K562 (cell line): ENCODE data around the gene LUC7L. TPM values are rescaled to one million over a fixed set of nuclear protein-coding genes. Genes with fewer than 3 reads are reported as not detected.

Source experiments
- BRD4 ChIP-seq: fragments of 200-600 bp; sonication (generic); IDR thresholded peaks from 2 replicates; pipeline ENCODE4 v1.6.1; 2017; ENCODE audit warnings: inconsistent platforms
- CBFA2T3 ChIP-seq: fragments of 450-650 bp; IDR thresholded peaks from 2 replicates; pipeline ENCODE4 v1.6.1; 2017
- CEBPG ChIP-seq, 3 experiments: fragments of 200-800 bp in 1 of 3; sonication (Bioruptor generic) in 1 of 3; sonication (generic) in 1 of 3; formaldehyde crosslinking in 1 of 3; IDR thresholded peaks in 2 of 3; conservative IDR thresholded peaks in 1 of 3; 2 replicates each; pipeline versions ENCODE4 v1.6.1 to v1.8.0; 2016 to 2022; ENCODE audit warnings: missing compliant biosample characterization in 2 of 3, missing genetic modification characterization in 2 of 3, mild to moderate bottlenecking in 1 of 3, missing genetic modification reagents in 1 of 3
- CHCHD3 ChIP-seq: fragments of 250-450 bp; sonication (Bioruptor Pico); IDR thresholded peaks from 2 replicates; pipeline ENCODE4 v2.1.2; 2022; ENCODE audit warnings: mild to moderate bottlenecking
- CREB1 ChIP-seq, 2 experiments: sonication (generic) in 1 of 2; formaldehyde crosslinking in 1 of 2; IDR thresholded peaks; 2 replicates each; pipeline versions ENCODE4 v1.6.1 to v1.8.0; 2012 to 2022; ENCODE audit warnings: inconsistent platforms in 1 of 2, mild to moderate bottlenecking in 1 of 2, missing genetic modification reagents in 1 of 2, moderate library complexity in 1 of 2
- DPF2 ChIP-seq: fragments of 450-650 bp; IDR thresholded peaks from 2 replicates; pipeline ENCODE4 v1.6.1; 2016
- KLF1 ChIP-seq: fragments of 450-650 bp; IDR thresholded peaks from 2 replicates; pipeline ENCODE4 v1.6.1; 2016; ENCODE audit warnings: missing genetic modification characterization, missing compliant biosample characterization
- LEF1 ChIP-seq: fragments of 450-650 bp; IDR thresholded peaks from 2 replicates; pipeline ENCODE4 v1.6.1; 2016; ENCODE audit warnings: mild to moderate bottlenecking
- NR2C1 ChIP-seq, 2 experiments: fragments of 450-650 bp; IDR thresholded peaks; 2 replicates each; pipeline ENCODE4 v1.6.1; 2017; ENCODE audit warnings: mild to moderate bottlenecking in 2 of 2, antibody characterized with exemption in 1 of 2, inconsistent platforms in 1 of 2, missing compliant biosample characterization in 1 of 2, missing genetic modification characterization in 1 of 2
- RBM14 ChIP-seq: fragments of 200-400 bp; formaldehyde crosslinking; IDR thresholded peaks from 2 replicates; pipeline ENCODE4 v1.6.1; 2018; ENCODE audit warnings: low read depth, mild to moderate bottlenecking, low read length, moderate library complexity, borderline replicate concordance; ENCODE audit not compliant: insufficient read depth
- RCOR1 ChIP-seq, 2 experiments: IDR thresholded peaks; 2 replicates each; pipeline ENCODE4 v1.6.1; 2012; ENCODE audit warnings: low read depth in 2 of 2, low read length in 2 of 2, borderline replicate concordance in 1 of 2, improper control_type of control experiment in 1 of 2
- SAFB2 ChIP-seq: fragments of 200-400 bp; formaldehyde crosslinking; IDR thresholded peaks from 2 replicates; pipeline ENCODE4 v1.6.1; 2018; ENCODE audit warnings: borderline replicate concordance, low read length, low read depth, moderate library complexity; ENCODE audit not compliant: severe bottlenecking
- SMAD1 ChIP-seq: fragments of 150-350 bp; IDR thresholded peaks from 2 replicates; pipeline ENCODE4 v1.6.1; 2014; ENCODE audit warnings: low read length, low read depth; ENCODE audit not compliant: partially characterized antibody
- ZBTB11 ChIP-seq, 3 experiments: fragments of 200-800 bp in 1 of 3; fragments of 250-450 bp in 1 of 3; fragments of 450-650 bp in 1 of 3; sonication (Bioruptor Pico) in 1 of 3; sonication (Bioruptor generic) in 1 of 3; formaldehyde crosslinking in 1 of 3; IDR thresholded peaks; 2 replicates each; pipeline versions ENCODE4 v1.6.1 to v1.8.0; 2016 to 2022; ENCODE audit warnings: mild to moderate bottlenecking in 2 of 3, missing genetic modification characterization in 2 of 3, missing compliant biosample characterization in 1 of 3, moderate library complexity in 1 of 3
- ZC3H8 ChIP-seq: fragments of 450-650 bp; IDR thresholded peaks from 2 replicates; pipeline ENCODE4 v1.6.1; 2017
- ZFP91 ChIP-seq: sonication (generic); formaldehyde crosslinking; IDR thresholded peaks from 2 replicates; pipeline ENCODE4 v1.8.0; 2022; ENCODE audit warnings: mild to moderate bottlenecking, missing genetic modification reagents
- polyA plus RNA-seq, 8 experiments: library from polyadenylated mRNA; depleted of rRNA in 4 of 8; stranded (reverse) in 5 of 8; unstranded in 3 of 8; fragments of >200 nt; fragmentation: Nextera tagmentation in 2 of 8; fragmentation: Illumina TruSeq in 1 of 8; extraction: Ambion mirVana in 2 of 8; extraction: Trizol in 1 of 8; gene quantifications; 2 replicates each; pipeline versions ENCODE4 v1.2.1 to v1.2.3, GENCODE V29; 2011 to 2014; ENCODE audit warnings: inconsistent platforms in 1 of 8, missing spikeins in 1 of 8
- total RNA-seq, 7 experiments: library from RNA; depleted of rRNA in 6 of 7; stranded (reverse); fragments of >200 nt in 6 of 7; fragmentation: Illumina TruSeq in 2 of 7; extraction: Trizol in 2 of 7; gene quantifications; 2 replicates each; pipeline versions ENCODE4 v1.2.1 to v1.2.3, GENCODE V29; 2011 to 2021; ENCODE audit warnings: low replicate concordance in 1 of 7
- TF ChIP-seq, protein P1 (sequence below): fragments of 450-650 bp; IDR thresholded peaks from 2 replicates; pipeline ENCODE4 v1.6.1; 2016; ENCODE audit warnings: borderline replicate concordance
- TF ChIP-seq, protein P2 (sequence below): fragments of 250-450 bp; sonication (Bioruptor Pico); IDR thresholded peaks from 2 replicates; pipeline ENCODE4 v1.8.0; 2021; ENCODE audit warnings: moderate library complexity, mild to moderate bottlenecking, inconsistent platforms

LUC7L gene
- total and polyA plus RNA-seq, 9 of the 15 experiments (the other 6 are each of a cell fraction or from before 2014, with no cell fraction given), result 1.7 to 93.3 (median 59.5) TPM

- TF ChIP-seq CEBPG (CRISPR knock-in tag; IDR thresholded peaks at IDR 0.05) (peak; percentile 91), CEBPG (tag; conservative IDR thresholded peaks at IDR 0.05 in 1 of 2, IDR thresholded peaks at IDR 0.05 in 1 of 2) (peak; percentile 91 to 94), BRD4 (0 out of 2 replicates have a peak, but pooled peaks have one; percentile 51), ZBTB11 (CRISPR knock-in tag; IDR thresholded peaks at IDR 0.05) (peak in 1 of 3 experiments; percentile 46; a peak in 1 of 6 replicates), CBFA2T3 (peak; percentile 85), LEF1 (peak; percentile 36; the same call in 1 of the 2 replicates), RCOR1 (IDR thresholded peaks at IDR 0.05; ENCODE audit: borderline replicate concordance in 1 of 2, low read depth in 2 of 2, low read length in 2 of 2) (peak in 1 of 2 experiments; percentile 88; a peak in 2 of 4 replicates), CREB1 (IDR thresholded peaks at IDR 0.05) (peak; percentile 79), CREB1 (CRISPR knock-in tag; IDR thresholded peaks at IDR 0.05) (peak; percentile 60; the same call in 1 of the 2 replicates), SAFB2 (no peak), ZFP91 (CRISPR knock-in tag) (peak; percentile 45; the same call in 1 of the 2 replicates), NR2C1 (IDR thresholded peaks at IDR 0.05) (no peak), NR2C1 (tag; IDR thresholded peaks at IDR 0.05) (no peak), DPF2 (peak; percentile 76), SMAD1 (no peak), ZC3H8 (no peak), CHCHD3 (CRISPR knock-in tag) (no peak), RBM14 (no peak), KLF1 (tag) (peak; percentile 72; the same call in 1 of the 2 replicates)
- TF ChIP-seq, protein P1, sequence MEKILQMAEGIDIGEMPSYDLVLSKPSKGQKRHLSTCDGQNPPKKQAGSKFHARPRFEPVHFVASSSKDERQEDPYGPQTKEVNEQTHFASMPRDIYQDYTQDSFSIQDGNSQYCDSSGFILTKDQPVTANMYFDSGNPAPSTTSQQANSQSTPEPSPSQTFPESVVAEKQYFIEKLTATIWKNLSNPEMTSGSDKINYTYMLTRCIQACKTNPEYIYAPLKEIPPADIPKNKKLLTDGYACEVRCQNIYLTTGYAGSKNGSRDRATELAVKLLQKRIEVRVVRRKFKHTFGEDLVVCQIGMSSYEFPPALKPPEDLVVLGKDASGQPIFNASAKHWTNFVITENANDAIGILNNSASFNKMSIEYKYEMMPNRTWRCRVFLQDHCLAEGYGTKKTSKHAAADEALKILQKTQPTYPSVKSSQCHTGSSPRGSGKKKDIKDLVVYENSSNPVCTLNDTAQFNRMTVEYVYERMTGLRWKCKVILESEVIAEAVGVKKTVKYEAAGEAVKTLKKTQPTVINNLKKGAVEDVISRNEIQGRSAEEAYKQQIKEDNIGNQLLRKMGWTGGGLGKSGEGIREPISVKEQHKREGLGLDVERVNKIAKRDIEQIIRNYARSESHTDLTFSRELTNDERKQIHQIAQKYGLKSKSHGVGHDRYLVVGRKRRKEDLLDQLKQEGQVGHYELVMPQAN, result 0 out of 2 replicates have a peak, but pooled peaks have one; percentile 11
- TF ChIP-seq, protein P2, sequence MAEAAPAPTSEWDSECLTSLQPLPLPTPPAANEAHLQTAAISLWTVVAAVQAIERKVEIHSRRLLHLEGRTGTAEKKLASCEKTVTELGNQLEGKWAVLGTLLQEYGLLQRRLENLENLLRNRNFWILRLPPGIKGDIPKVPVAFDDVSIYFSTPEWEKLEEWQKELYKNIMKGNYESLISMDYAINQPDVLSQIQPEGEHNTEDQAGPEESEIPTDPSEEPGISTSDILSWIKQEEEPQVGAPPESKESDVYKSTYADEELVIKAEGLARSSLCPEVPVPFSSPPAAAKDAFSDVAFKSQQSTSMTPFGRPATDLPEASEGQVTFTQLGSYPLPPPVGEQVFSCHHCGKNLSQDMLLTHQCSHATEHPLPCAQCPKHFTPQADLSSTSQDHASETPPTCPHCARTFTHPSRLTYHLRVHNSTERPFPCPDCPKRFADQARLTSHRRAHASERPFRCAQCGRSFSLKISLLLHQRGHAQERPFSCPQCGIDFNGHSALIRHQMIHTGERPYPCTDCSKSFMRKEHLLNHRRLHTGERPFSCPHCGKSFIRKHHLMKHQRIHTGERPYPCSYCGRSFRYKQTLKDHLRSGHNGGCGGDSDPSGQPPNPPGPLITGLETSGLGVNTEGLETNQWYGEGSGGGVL, result no peak
These were observed 84.4 kb downstream of the LUC7L start (continued) for GRCh38 chr16:144797-145252.
